Measurements from ENCODE around the gene CAMTA1.
"Not testable (repeated sequence)": the region's sequence is repeated elsewhere in the genome, so short reads cannot be mapped to it uniquely, and the experiment has no call there.

The CAMTA1 gene

GRCh38 chr1:7592120-7592798 lies 807.0 kb downstream of the CAMTA1 start:
- DNase-seq: no peak

GRCh38 chr1:7594002-7594713 lies 808.9 kb downstream of the CAMTA1 start:
- DNase-seq: no peak

- DNase-seq: no peak
Measured at GRCh38 chr1:7594714-7595295, 809.6 kb downstream of the CAMTA1 start.

- DNase-seq: no peak
Measured at GRCh38 chr1:7595336-7595735, 810.1 kb downstream of the CAMTA1 start.

GRCh38 chr1:7596126-7596965 lies 811.1 kb downstream of the CAMTA1 start:
- no peak for DNase-seq

GRCh38 chr1:7598058-7598457 lies 812.8 kb downstream of the CAMTA1 start:
- DNase-seq: not testable (repeated sequence)

- DNase-seq: not testable (repeated sequence)
Measured at GRCh38 chr1:7604906-7605305, 819.7 kb downstream of the CAMTA1 start.

GRCh38 chr1:7606096-7606495 lies 820.8 kb downstream of the CAMTA1 start:
- no peak for DNase-seq

GRCh38 chr1:7607097-7607496 lies 821.8 kb downstream of the CAMTA1 start:
- DNase-seq: no peak

- DNase-seq: no peak
Measured at GRCh38 chr1:7608628-7609305, 823.5 kb downstream of the CAMTA1 start.

GRCh38 chr1:7609311-7609994 lies 824.2 kb downstream of the CAMTA1 start:
- DNase-seq: no peak

GRCh38 chr1:7610106-7610731 lies 825.0 kb downstream of the CAMTA1 start:
- no peak for DNase-seq

GRCh38 chr1:7610936-7611335 lies 825.7 kb downstream of the CAMTA1 start:
- no peak for DNase-seq

GRCh38 chr1:7611421-7612010 lies 826.3 kb downstream of the CAMTA1 start:
- DNase-seq: no peak

GRCh38 chr1:7613106-7613850 lies 828.0 kb downstream of the CAMTA1 start:
- no peak for DNase-seq

- DNase-seq: no peak
Measured at GRCh38 chr1:7613851-7614205, 828.6 kb downstream of the CAMTA1 start.

GRCh38 chr1:7614576-7615074 lies 829.4 kb downstream of the CAMTA1 start:
- DNase-seq: no peak

- no peak for DNase-seq
Measured at GRCh38 chr1:7615138-7615537, 829.9 kb downstream of the CAMTA1 start.

GRCh38 chr1:7616076-7616832 lies 831.0 kb downstream of the CAMTA1 start:
- no peak for DNase-seq

GRCh38 chr1:7616953-7617352 lies 831.7 kb downstream of the CAMTA1 start:
- no peak for DNase-seq

All from NCI-H1048 (cell line).